WTC11 (cell line): ENCODE data around the gene MORN1. TPM values are rescaled to one million over a fixed set of nuclear protein-coding genes. Genes with fewer than 3 reads are reported as not detected.

ENCODE experiments used
- ATAC-seq: fragments of 200-7000 bp; cut with Tn5 transposase; 2 replicates; pipeline ENCODE4 v1.10.0; 2021; ENCODE audit warnings: mild to moderate bottlenecking, moderate library complexity
- CTCF ChIA-PET: fragments of 300-600 bp; sonication (Branson Sonifier 250); formaldehyde crosslinking; loops from one replicate; lab custom pipeline; 2021; ENCODE audit warnings: antibody characterized with exemption; lab: Charles Lee
- POLR2A ChIA-PET: fragments of 350-600 bp; sonication (Branson Sonifier 250); formaldehyde crosslinking; loops from one replicate; lab custom pipeline; 2021; ENCODE audit warnings: antibody characterized with exemption; lab: Charles Lee
- DNase-seq: peaks from one replicate; pipeline ENCODE4 v3.0.0; 2021; ENCODE audit warnings: low spot score
- H3K27ac Mint-ChIP-seq: 2 replicates; pipeline ENCODE4 v1.8.0; 2021; ENCODE audit warnings: mixed read lengths
- H3K27me3 Mint-ChIP-seq: 2 replicates; pipeline ENCODE4 v1.8.0; 2021; ENCODE audit warnings: low read depth, mild to moderate bottlenecking, moderate library complexity, mixed read lengths
- H3K36me3 Mint-ChIP-seq: 2 replicates; pipeline ENCODE4 v1.8.0; 2021; ENCODE audit warnings: mixed read lengths
- H3K4me1 Mint-ChIP-seq: 2 replicates; pipeline ENCODE4 v1.8.0; 2022; ENCODE audit warnings: mixed read lengths
- H3K4me3 Mint-ChIP-seq: 2 replicates; pipeline ENCODE4 v1.8.0; 2021; ENCODE audit warnings: mild to moderate bottlenecking, moderate library complexity, mixed read lengths
- H3K9me3 Mint-ChIP-seq: 2 replicates; pipeline ENCODE4 v1.8.0; 2021; ENCODE audit warnings: mixed read lengths
- CREB1 ChIP-seq: sonication (generic); formaldehyde crosslinking; IDR thresholded peaks from 2 replicates; pipeline ENCODE4 v1.8.0; 2023; ENCODE audit warnings: mild to moderate bottlenecking, missing genetic modification reagents
- ELF4 ChIP-seq: sonication (generic); formaldehyde crosslinking; IDR thresholded peaks from 2 replicates; pipeline ENCODE4 v1.8.1; 2022; ENCODE audit warnings: low read depth, mild to moderate bottlenecking, moderate library complexity, missing genetic modification reagents
- ETV6 ChIP-seq: sonication (generic); formaldehyde crosslinking; IDR thresholded peaks from 2 replicates; pipeline ENCODE4 v1.8.1; 2022; ENCODE audit warnings: mild to moderate bottlenecking, missing genetic modification reagents
- FOXK1 ChIP-seq: sonication (generic); formaldehyde crosslinking; IDR thresholded peaks from 2 replicates; pipeline ENCODE4 v1.8.0; 2022; ENCODE audit warnings: mild to moderate bottlenecking, moderate library complexity, missing genetic modification reagents
- HMGA2 ChIP-seq: fragments of 250-450 bp; sonication (Bioruptor Pico); IDR thresholded peaks from 2 replicates; pipeline ENCODE4 v1.4.0; 2021; ENCODE audit warnings: mild to moderate bottlenecking, moderate library complexity
- JUN ChIP-seq: sonication (generic); formaldehyde crosslinking; IDR thresholded peaks from 2 replicates; pipeline ENCODE4 v1.8.0; 2023; ENCODE audit warnings: mild to moderate bottlenecking, missing genetic modification reagents
- KAT7 ChIP-seq: sonication (generic); formaldehyde crosslinking; IDR thresholded peaks from 2 replicates; pipeline ENCODE4 v1.8.1; 2023; ENCODE audit warnings: missing genetic modification reagents, mild to moderate bottlenecking, borderline replicate concordance
- NFE2L1 ChIP-seq: sonication (generic); formaldehyde crosslinking; IDR thresholded peaks from 2 replicates; pipeline ENCODE4 v1.8.1; 2023; ENCODE audit warnings: missing genetic modification reagents
- PRRX2 ChIP-seq: fragments of 250-450 bp; sonication (Bioruptor Pico); IDR thresholded peaks from 2 replicates; pipeline ENCODE4 v1.8.0; 2021; ENCODE audit warnings: mild to moderate bottlenecking
- TP53 ChIP-seq: sonication (generic); formaldehyde crosslinking; IDR thresholded peaks from 2 replicates; pipeline ENCODE4 v1.8.1; 2023; ENCODE audit warnings: mild to moderate bottlenecking, missing genetic modification reagents
- ZNF138 ChIP-seq: sonication (generic); formaldehyde crosslinking; conservative IDR thresholded peaks from 2 replicates; pipeline ENCODE4 v1.8.1; 2022; ENCODE audit warnings: mild to moderate bottlenecking, moderate library complexity, missing genetic modification reagents
- ZNF416 ChIP-seq: fragments of 250-450 bp; sonication (Bioruptor Pico); IDR thresholded peaks from 2 replicates; pipeline ENCODE4 v1.9.0; 2021; ENCODE audit warnings: mild to moderate bottlenecking, inconsistent platforms
- ZNF423 ChIP-seq: fragments of 250-450 bp; sonication (Bioruptor Pico); IDR thresholded peaks from 2 replicates; pipeline ENCODE4 v2.1.2; 2022; ENCODE audit warnings: mild to moderate bottlenecking, moderate library complexity
- total RNA-seq: library from RNA; stranded (reverse); gene quantifications from 3 replicates; pipeline ENCODE4 v1.2.3, GENCODE V29; 2021
- TF ChIP-seq, protein P1 (sequence below): sonication (generic); formaldehyde crosslinking; IDR thresholded peaks from 2 replicates; pipeline ENCODE4 v1.8.1; 2022; ENCODE audit warnings: low read depth, mild to moderate bottlenecking, moderate library complexity, missing genetic modification reagents, borderline replicate concordance
- TF ChIP-seq, protein P2 (sequence below): sonication (generic); formaldehyde crosslinking; IDR thresholded peaks from 2 replicates; pipeline ENCODE4 v1.8.1; 2023; ENCODE audit warnings: mild to moderate bottlenecking, missing genetic modification reagents, moderate library complexity
- TF ChIP-seq, protein P3 (sequence below): sonication (generic); formaldehyde crosslinking; IDR thresholded peaks from 2 replicates; pipeline ENCODE4 v1.8.1; 2023; ENCODE audit warnings: mild to moderate bottlenecking, moderate library complexity, missing genetic modification reagents
- TF ChIP-seq, protein P4 (sequence below): sonication (generic); formaldehyde crosslinking; IDR thresholded peaks from 2 replicates; pipeline ENCODE4 v1.8.1; 2022; ENCODE audit warnings: mild to moderate bottlenecking, moderate library complexity, missing genetic modification reagents
- TF ChIP-seq, protein P5 (sequence below): sonication (generic); formaldehyde crosslinking; IDR thresholded peaks from 2 replicates; pipeline ENCODE4 v1.8.0; 2022; ENCODE audit warnings: mild to moderate bottlenecking, missing genetic modification reagents
- TF ChIP-seq, protein P6 (sequence below): sonication (generic); formaldehyde crosslinking; IDR thresholded peaks from 2 replicates; pipeline ENCODE4 v1.8.1; 2023; ENCODE audit warnings: mild to moderate bottlenecking, missing genetic modification reagents, borderline replicate concordance
- TF ChIP-seq, protein P7 (sequence below): sonication (generic); formaldehyde crosslinking; IDR thresholded peaks from 2 replicates; pipeline ENCODE4 v1.8.1; 2023; ENCODE audit warnings: mild to moderate bottlenecking, missing genetic modification reagents, moderate library complexity

Gene MORN1
- total RNA-seq, 1 experiment from 2014 or later: 14.5 TPM

DNA sequence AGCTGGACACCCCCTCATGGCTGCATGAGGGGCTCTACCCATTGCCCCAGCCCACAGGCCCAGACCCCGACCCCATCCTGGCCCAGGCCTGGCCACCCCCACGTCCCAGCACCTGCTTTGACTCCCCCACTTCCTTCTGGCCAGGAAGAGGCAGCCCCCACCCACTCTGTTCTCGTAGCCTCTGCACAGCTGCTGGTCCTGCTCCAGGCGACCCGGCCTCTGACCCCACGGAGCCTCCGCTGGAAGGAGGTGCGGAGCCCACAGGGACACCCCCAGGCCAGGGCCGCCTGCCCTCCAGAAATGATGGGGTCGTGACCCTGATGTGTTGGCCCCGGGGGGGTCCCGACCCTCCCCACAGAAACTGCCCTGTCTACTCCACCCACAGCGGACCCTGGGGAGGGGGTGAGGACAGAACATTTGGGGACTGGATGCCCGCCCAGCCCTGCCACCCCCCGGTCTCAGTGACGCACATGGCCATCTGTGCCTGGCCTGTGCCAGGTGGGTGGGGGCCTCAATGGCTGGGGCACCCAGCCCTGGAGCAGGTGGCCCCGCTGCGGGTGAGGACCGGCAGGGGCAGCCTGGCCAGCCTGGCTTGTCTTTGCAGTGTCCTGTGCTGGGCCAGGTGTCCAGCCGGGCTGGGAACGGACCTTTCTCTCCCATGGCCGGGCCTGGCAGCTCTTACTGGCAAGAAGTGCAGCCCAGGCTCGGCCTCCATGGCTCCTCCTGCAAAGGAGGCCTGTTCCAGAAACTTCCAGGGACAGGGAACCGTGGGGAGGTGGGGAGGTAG, 78.6 kb downstream of the MORN1 start:
- Mint-ChIP-seq H3K4me3 (no peak overlapping the region), H3K4me1 (peaks cover 8% of the 10 kb centered on the region), H3K27me3 (no peaks in the 10 kb centered on the region; the same call in 1 of the 2 replicates), H3K27ac (no peak overlapping the region), H3K9me3 (no peaks in the 10 kb centered on the region), H3K36me3 (peaks cover 10% of the 10 kb centered on the region)
- ATAC-seq (no peak), DNase-seq (no peak)
- no peak for TF ChIP-seq JUN (CRISPR knock-in tag)
- TF ChIP-seq, protein P1, sequence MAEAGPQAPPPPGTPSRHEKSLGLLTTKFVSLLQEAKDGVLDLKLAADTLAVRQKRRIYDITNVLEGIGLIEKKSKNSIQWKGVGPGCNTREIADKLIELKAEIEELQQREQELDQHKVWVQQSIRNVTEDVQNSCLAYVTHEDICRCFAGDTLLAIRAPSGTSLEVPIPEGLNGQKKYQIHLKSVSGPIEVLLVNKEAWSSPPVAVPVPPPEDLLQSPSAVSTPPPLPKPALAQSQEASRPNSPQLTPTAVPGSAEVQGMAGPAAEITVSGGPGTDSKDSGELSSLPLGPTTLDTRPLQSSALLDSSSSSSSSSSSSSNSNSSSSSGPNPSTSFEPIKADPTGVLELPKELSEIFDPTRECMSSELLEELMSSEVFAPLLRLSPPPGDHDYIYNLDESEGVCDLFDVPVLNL: no peak
- TF ChIP-seq, protein P2, sequence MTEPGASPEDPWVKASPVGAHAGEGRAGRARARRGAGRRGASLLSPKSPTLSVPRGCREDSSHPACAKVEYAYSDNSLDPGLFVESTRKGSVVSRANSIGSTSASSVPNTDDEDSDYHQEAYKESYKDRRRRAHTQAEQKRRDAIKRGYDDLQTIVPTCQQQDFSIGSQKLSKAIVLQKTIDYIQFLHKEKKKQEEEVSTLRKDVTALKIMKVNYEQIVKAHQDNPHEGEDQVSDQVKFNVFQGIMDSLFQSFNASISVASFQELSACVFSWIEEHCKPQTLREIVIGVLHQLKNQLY (CRISPR knock-in tag): no peak
- TF ChIP-seq ZNF416 (CRISPR knock-in tag): no peak
- TF ChIP-seq HMGA2 (CRISPR knock-in tag): no peak
- no peak for TF ChIP-seq PRRX2 (CRISPR knock-in tag)
- TF ChIP-seq, protein P3, sequence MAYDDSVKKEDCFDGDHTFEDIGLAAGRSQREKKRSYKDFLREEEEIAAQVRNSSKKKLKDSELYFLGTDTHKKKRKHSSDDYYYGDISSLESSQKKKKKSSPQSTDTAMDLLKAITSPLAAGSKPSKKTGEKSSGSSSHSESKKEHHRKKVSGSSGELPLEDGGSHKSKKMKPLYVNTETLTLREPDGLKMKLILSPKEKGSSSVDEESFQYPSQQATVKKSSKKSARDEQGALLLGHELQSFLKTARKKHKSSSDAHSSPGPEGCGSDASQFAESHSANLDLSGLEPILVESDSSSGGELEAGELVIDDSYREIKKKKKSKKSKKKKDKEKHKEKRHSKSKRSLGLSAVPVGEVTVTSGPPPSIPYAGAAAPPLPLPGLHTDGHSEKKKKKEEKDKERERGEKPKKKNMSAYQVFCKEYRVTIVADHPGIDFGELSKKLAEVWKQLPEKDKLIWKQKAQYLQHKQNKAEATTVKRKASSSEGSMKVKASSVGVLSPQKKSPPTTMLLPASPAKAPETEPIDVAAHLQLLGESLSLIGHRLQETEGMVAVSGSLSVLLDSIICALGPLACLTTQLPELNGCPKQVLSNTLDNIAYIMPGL (CRISPR knock-in tag): 0 out of 2 replicates have a peak, but pooled peaks have one; percentile 13
- no peak for TF ChIP-seq ZNF423 (CRISPR knock-in tag)
- no peak for TF ChIP-seq FOXK1 (CRISPR knock-in tag)
- TF ChIP-seq ZNF138 (CRISPR knock-in tag): no peak
- no peak for TF ChIP-seq ETV6
- no peak for TF ChIP-seq KAT7 (CRISPR knock-in tag)
- no peak for TF ChIP-seq CREB1
- TF ChIP-seq, protein P4, sequence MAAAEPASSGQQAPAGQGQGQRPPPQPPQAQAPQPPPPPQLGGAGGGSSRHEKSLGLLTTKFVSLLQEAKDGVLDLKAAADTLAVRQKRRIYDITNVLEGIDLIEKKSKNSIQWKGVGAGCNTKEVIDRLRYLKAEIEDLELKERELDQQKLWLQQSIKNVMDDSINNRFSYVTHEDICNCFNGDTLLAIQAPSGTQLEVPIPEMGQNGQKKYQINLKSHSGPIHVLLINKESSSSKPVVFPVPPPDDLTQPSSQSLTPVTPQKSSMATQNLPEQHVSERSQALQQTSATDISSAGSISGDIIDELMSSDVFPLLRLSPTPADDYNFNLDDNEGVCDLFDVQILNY (CRISPR knock-in tag): 0 out of 2 replicates have a peak, but pooled peaks have one; percentile 23
- TF ChIP-seq NFE2L1 (CRISPR knock-in tag): no peak
- no peak for TF ChIP-seq TP53 (CRISPR knock-in tag)
- TF ChIP-seq, protein P5, sequence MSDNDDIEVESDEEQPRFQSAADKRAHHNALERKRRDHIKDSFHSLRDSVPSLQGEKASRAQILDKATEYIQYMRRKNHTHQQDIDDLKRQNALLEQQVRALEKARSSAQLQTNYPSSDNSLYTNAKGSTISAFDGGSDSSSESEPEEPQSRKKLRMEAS (CRISPR knock-in tag): 0 out of 2 replicates have a peak, but pooled peaks have one; percentile 8
- TF ChIP-seq, protein P6, sequence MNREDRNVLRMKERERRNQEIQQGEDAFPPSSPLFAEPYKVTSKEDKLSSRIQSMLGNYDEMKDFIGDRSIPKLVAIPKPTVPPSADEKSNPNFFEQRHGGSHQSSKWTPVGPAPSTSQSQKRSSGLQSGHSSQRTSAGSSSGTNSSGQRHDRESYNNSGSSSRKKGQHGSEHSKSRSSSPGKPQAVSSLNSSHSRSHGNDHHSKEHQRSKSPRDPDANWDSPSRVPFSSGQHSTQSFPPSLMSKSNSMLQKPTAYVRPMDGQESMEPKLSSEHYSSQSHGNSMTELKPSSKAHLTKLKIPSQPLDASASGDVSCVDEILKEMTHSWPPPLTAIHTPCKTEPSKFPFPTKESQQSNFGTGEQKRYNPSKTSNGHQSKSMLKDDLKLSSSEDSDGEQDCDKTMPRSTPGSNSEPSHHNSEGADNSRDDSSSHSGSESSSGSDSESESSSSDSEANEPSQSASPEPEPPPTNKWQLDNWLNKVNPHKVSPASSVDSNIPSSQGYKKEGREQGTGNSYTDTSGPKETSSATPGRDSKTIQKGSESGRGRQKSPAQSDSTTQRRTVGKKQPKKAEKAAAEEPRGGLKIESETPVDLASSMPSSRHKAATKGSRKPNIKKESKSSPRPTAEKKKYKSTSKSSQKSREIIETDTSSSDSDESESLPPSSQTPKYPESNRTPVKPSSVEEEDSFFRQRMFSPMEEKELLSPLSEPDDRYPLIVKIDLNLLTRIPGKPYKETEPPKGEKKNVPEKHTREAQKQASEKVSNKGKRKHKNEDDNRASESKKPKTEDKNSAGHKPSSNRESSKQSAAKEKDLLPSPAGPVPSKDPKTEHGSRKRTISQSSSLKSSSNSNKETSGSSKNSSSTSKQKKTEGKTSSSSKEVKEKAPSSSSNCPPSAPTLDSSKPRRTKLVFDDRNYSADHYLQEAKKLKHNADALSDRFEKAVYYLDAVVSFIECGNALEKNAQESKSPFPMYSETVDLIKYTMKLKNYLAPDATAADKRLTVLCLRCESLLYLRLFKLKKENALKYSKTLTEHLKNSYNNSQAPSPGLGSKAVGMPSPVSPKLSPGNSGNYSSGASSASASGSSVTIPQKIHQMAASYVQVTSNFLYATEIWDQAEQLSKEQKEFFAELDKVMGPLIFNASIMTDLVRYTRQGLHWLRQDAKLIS (CRISPR knock-in tag): no peak
- TF ChIP-seq, protein P7, sequence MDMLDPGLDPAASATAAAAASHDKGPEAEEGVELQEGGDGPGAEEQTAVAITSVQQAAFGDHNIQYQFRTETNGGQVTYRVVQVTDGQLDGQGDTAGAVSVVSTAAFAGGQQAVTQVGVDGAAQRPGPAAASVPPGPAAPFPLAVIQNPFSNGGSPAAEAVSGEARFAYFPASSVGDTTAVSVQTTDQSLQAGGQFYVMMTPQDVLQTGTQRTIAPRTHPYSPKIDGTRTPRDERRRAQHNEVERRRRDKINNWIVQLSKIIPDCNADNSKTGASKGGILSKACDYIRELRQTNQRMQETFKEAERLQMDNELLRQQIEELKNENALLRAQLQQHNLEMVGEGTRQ (CRISPR knock-in tag): no peak
- no peak for TF ChIP-seq ELF4 (CRISPR knock-in tag)
- CTCF ChIA-PET: interaction anchor here (0.9 to 8.7 kb wide), 11 partner anchors 14 to 117 kb away, joined by 3 to 98 read pairs (median 5); partner anchors contain the start of genes FAAP20 and SKI
- POLR2A ChIA-PET: interaction anchor here (1.5 kb wide), 1 partner anchor 83 kb away, joined by 3 read pairs; no protein-coding TSS in a partner anchor
